HG03097 (cell line): Measurements from ENCODE around the gene PHYKPL.
"Not testable (repeated sequence)": the region's sequence is repeated elsewhere in the genome, so short reads cannot be mapped to it uniquely, and the experiment has no call there.

ENCODE experiments used
- ATAC-seq: cut with Tn5 transposase; IDR thresholded peaks from one replicate; pipeline ENCODE4 v1.9.1; 2021; ENCODE audit not compliant: unreplicated experiment, low FRiP score

Gene PHYKPL

GRCh38 chr5:178208540-178209227, 23.9 kb downstream of the PHYKPL start:
- no peak for ATAC-seq

- no peak for ATAC-seq
Measured at GRCh38 chr5:178207917-178208280, 24.7 kb downstream of the PHYKPL start.

- ATAC-seq: no peak
Measured at GRCh38 chr5:178207183-178207916, 25.3 kb downstream of the PHYKPL start.

GRCh38 chr5:178206166-178207101, 26.2 kb downstream of the PHYKPL start:
- no peak for ATAC-seq

GRCh38 chr5:178205749-178206047, 26.9 kb downstream of the PHYKPL start:
- no peak for ATAC-seq

- ATAC-seq: peak; percentile 49
Measured at GRCh38 chr5:178204935-178205748, 27.5 kb downstream of the PHYKPL start.

GRCh38 chr5:178204182-178204934, 28.2 kb downstream of the PHYKPL start, which contains the start of gene HNRNPAB:
TSS of gene HNRNPAB (plus strand) at chr5:178204533. CDS start at chr5:178204838, 305 bp downstream.
- peak; percentile 77 for ATAC-seq

- peak; percentile 8 for ATAC-seq
Measured at GRCh38 chr5:178203670-178204181, 28.9 kb downstream of the PHYKPL start.

GRCh38 chr5:178202541-178202940, 30.1 kb downstream of the PHYKPL start:
- ATAC-seq: no peak

- ATAC-seq: no peak
Measured at GRCh38 chr5:178201927-178202235, 30.7 kb downstream of the PHYKPL start.

GRCh38 chr5:178201221-178201926, 31.2 kb downstream of the PHYKPL start:
- no peak for ATAC-seq

GRCh38 chr5:178199581-178200434, 32.8 kb downstream of the PHYKPL start:
- ATAC-seq: no peak

GRCh38 chr5:178198706-178199105, 33.9 kb downstream of the PHYKPL start:
- no peak for ATAC-seq

- not testable (repeated sequence) for ATAC-seq
Measured at GRCh38 chr5:178198151-178198550, 34.5 kb downstream of the PHYKPL start.

- no peak for ATAC-seq
Measured at GRCh38 chr5:178196986-178197385, 35.6 kb downstream of the PHYKPL start.

GRCh38 chr5:178196281-178196812, 36.3 kb downstream of the PHYKPL start:
- ATAC-seq: no peak

GRCh38 chr5:178194026-178194425, 38.6 kb downstream of the PHYKPL start:
- no peak for ATAC-seq
